G401 (cell line): Measurements from ENCODE around the gene PSMF1. TPM values are rescaled to one million over a fixed set of nuclear protein-coding genes. Genes with fewer than 3 reads are reported as not detected.
"Not testable (repeated sequence)": the region's sequence is repeated elsewhere in the genome, so short reads cannot be mapped to it uniquely, and the experiment has no call there.

Experiments used
- DNase-seq: peaks from one replicate; pipeline ENCODE4 v3.0.0-alpha.2; 2015; ENCODE audit warnings: low spot score
- in situ Hi-C: cut with HindIII; loops from 2 replicates; pipeline ENCODE4 v1.10.0; 2016; ENCODE audit warnings: low sequenced_read_pairs, mixed read lengths
- total RNA-seq: library from RNA; depleted of rRNA; stranded (reverse); fragments of >200 nt; shearing (Covaris generic); gene quantifications from 2 replicates; pipeline ENCODE4 v1.2.3, GENCODE V29; 2014

PSMF1 gene
- total RNA-seq, 1 experiment from 2014 or later: 84.9 TPM

GRCh38 chr20:1119524-1119923, 1.1 kb downstream of the PSMF1 start:
- no peak for DNase-seq
- in situ Hi-C loops: no loop called here

- in situ Hi-C loops: no loop called here
Measured at GRCh38 chr20:1121429-1121828, 3.0 kb downstream of the PSMF1 start.

GRCh38 chr20:1122388-1123315, 4.2 kb downstream of the PSMF1 start:
- DNase-seq: peak; percentile 11
- in situ Hi-C loops: no loop called here

More at GRCh38 chr20:1121429-1121828, 3.0 kb downstream of the PSMF1 start:
- no peak for DNase-seq

GRCh38 chr20:1123666-1124065, 5.3 kb downstream of the PSMF1 start:
- in situ Hi-C loops: no loop called here
- no peak for DNase-seq

GRCh38 chr20:1124421-1124820, 6.0 kb downstream of the PSMF1 start:
- DNase-seq: no peak
- in situ Hi-C loops: no loop called here

GRCh38 chr20:1125277-1125676, 6.9 kb downstream of the PSMF1 start:
- in situ Hi-C loops: no loop called here
- DNase-seq: no peak

GRCh38 chr20:1127840-1128239, 9.4 kb downstream of the PSMF1 start:
- in situ Hi-C loops: no loop called here
- DNase-seq: no peak

- DNase-seq: no peak
- in situ Hi-C loops: no loop called here
Measured at GRCh38 chr20:1130058-1130694, 11.8 kb downstream of the PSMF1 start.

GRCh38 chr20:1130847-1131246, 12.4 kb downstream of the PSMF1 start:
- in situ Hi-C loops: no loop called here
- no peak for DNase-seq

- in situ Hi-C loops: no loop called here
- no peak for DNase-seq
Measured at GRCh38 chr20:1131354-1131753, 13.0 kb downstream of the PSMF1 start.

GRCh38 chr20:1134355-1134754, 16.0 kb downstream of the PSMF1 start:
- in situ Hi-C loops: no loop called here
- DNase-seq: no peak

- in situ Hi-C loops: no loop called here
- no peak for DNase-seq
Measured at GRCh38 chr20:1134836-1135235, 16.4 kb downstream of the PSMF1 start.

GRCh38 chr20:1137236-1137635, 18.8 kb downstream of the PSMF1 start:
- no peak for DNase-seq
- in situ Hi-C loops: no loop called here

GRCh38 chr20:1144401-1145172, 26.2 kb downstream of the PSMF1 start:
- DNase-seq: no peak
- in situ Hi-C loops: no loop called here

GRCh38 chr20:1146957-1147356, 28.6 kb downstream of the PSMF1 start:
- no peak for DNase-seq
- in situ Hi-C loops: no loop called here

GRCh38 chr20:1149812-1150211, 31.4 kb downstream of the PSMF1 start:
- DNase-seq, in situ Hi-C loops: not testable (repeated sequence)

GRCh38 chr20:1150218-1150617, 31.8 kb downstream of the PSMF1 start:
- DNase-seq: no peak

GRCh38 chr20:1150968-1151367, 32.6 kb downstream of the PSMF1 start:
- DNase-seq: no peak
- in situ Hi-C loops: no loop called here

More at GRCh38 chr20:1150218-1150617, 31.8 kb downstream of the PSMF1 start:
- in situ Hi-C loops: no loop called here

GRCh38 chr20:1154226-1154625, 35.8 kb downstream of the PSMF1 start:
- DNase-seq: no peak
- in situ Hi-C loops: no loop called here

- no peak for DNase-seq
- in situ Hi-C loops: no loop called here
Measured at GRCh38 chr20:1154691-1155090, 36.3 kb downstream of the PSMF1 start.
